Measurements from ENCODE around the gene ANKS1A.
"Not testable (repeated sequence)": the region's sequence is repeated elsewhere in the genome, so short reads cannot be mapped to it uniquely, and the experiment has no call there.

Gene ANKS1A

GRCh38 chr6:34998417-34998816 lies 109.4 kb downstream of the ANKS1A start:
- not testable (repeated sequence) for DNase-seq

DNA sequence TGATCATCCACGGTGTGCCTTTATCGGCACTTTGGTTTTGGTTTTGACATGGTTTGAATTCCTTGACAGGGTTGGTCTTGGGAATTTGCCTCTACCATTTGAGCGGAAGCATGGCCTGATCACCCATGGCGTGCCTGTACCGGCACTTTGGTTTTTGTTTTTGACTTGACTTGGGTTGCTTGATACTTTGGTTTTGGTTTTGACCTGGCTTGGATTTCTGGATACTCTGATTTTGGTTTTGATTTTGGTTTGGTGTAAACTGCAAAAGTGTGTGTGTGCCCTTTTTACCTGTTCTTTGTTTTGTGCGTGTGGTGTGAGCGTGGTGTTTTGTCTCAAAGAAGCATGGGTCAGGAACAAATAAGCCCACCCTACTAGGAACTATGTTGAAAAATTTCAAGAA lies 110.1 kb downstream of the ANKS1A start:
- DNase-seq, result not testable (repeated sequence)

- DNase-seq, result not testable (repeated sequence)
Observed at GRCh38 chr6:34999962-35000361, 110.9 kb downstream of the ANKS1A start.

DNA sequence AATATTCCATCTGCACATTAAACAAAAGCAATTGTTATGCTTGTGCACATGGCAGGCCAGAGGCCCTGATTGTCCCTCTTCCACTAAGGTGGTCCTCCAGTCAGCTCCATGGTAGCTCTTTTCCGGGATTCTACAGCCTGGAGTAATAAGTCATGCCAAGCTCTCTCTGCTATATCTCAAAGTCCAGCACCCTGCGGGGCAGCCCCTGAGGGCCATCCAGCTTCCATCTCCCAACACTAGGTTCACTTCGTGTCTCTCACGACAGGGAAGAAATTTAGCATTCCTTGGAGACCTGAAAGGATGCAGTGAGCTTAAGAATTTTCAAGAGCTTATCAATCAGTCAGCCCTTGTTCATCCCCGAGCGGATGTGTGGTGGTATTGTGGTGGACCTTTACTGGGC lies 112.3 kb downstream of the ANKS1A start:
- DNase-seq, result not testable (repeated sequence)

DNA sequence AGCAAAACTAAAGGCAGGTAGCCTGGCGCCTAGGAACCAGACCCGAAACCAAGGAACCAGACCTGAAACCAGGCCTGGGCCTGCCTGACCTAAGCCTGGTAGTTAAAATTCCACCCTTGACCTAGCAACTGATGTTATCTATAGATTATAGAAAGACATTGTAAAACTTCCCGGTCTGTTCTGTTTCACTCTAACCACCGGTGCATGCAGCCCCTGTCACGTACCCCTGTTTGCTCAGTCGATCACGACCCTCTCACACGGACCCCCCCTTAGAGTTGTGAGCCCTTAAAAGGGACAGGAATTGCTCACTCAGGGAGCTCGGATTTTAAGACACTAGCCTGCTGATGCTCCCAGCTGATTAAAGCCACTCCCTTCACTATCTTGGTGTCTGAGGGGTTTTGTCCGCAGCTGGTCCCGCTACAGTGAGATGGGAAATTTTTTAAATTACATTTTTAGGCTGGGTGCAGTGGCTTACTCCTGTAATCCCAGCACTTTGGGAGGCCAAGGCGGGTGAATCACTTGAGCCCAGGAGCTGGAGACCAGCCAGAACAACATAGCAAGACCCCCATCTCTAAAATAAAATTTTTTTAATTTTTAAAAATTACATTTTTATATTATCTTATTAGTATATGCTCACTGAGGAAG lies 115.0 kb downstream of the ANKS1A start:
- DNase-seq, result not testable (repeated sequence)

DNA sequence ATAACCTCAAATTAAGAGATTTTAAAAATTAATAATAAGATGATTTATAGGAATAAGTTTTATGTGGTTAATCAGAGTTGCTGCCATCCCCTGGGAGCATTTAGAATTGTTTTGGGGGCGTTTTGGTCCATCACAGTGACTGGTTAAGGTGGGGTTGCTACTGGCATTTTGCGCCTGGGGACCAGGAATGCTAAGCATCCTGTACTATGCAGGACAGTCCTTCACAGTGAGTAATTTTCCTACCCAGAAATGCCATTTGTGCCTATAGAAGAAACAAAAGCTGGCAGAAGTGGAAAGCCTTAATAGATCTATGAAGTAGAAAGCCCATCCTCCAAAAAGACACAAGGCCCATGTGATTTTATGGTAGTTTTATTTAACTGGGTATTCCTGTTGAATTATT lies 118.0 kb downstream of the ANKS1A start:
- no peak for DNase-seq

GRCh38 chr6:35008858-35009257 lies 119.8 kb downstream of the ANKS1A start:
- DNase-seq, result no peak

- DNase-seq, result no peak
Observed at GRCh38 chr6:35011096-35012041, 122.3 kb downstream of the ANKS1A start.

DNA sequence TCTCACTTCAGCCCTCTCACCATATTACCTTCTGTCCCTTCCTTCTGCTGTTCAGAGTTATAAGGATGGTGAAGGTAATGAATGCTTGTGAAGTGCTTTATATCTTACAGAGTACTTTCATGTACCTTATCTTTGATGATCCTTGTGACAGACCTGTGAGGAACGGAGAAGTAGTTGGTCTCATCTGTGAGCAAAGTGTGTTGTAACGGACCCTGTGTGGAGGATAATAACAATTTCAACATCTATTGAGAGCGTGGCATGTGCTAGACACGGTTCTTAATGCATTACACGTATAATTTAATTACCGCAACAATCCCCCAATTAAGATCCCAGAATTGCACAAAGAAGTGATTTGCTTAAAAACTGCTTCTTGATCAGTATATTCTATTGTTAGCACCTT lies 124.6 kb downstream of the ANKS1A start:
- DNase-seq, result no peak

DNA sequence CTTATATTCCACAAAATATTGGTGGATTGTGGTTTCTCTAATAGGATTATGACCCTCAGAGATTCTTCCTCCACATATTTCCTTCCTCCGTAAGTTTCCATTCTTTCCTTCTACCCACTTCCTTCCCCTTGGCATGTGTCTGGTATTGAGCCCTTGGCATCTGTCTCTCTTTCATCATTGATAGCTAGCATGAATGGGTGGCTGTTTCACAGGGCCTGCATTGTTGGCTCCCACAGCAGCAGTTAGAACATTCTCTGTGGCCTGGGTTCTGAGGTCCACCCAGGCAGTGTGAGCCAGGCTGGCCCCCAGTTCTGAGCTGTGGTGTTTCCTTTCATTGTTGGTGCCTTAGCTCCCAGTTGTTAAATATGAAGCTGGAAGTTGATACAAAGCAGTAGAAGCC lies 125.3 kb downstream of the ANKS1A start:
- DNase-seq, result no peak

GRCh38 chr6:35014786-35015185 lies 125.7 kb downstream of the ANKS1A start:
- peak; percentile 87 for DNase-seq

DNA sequence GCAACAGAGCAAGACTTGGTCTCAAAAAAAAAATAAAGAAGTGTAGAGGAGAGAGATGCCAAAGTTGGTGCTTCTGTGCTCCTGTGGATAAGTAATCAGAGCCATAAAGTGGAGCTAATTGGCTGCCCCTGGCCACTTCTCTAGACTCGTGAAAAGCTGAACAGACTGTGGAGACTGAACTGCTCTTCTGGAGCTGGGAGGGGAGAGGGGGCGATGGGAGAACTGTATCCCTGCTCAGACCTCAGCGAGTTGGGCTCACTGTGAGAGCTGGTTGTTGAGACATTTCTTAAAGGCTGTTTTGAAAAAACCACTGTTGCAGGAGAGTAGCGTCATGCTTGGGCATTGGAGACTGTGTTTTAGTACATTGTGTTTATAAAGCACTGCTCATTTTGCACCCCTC lies 126.4 kb downstream of the ANKS1A start:
- no peak for DNase-seq

- DNase-seq, result peak; percentile 11
Observed at GRCh38 chr6:35015996-35016395, 126.9 kb downstream of the ANKS1A start.

DNA sequence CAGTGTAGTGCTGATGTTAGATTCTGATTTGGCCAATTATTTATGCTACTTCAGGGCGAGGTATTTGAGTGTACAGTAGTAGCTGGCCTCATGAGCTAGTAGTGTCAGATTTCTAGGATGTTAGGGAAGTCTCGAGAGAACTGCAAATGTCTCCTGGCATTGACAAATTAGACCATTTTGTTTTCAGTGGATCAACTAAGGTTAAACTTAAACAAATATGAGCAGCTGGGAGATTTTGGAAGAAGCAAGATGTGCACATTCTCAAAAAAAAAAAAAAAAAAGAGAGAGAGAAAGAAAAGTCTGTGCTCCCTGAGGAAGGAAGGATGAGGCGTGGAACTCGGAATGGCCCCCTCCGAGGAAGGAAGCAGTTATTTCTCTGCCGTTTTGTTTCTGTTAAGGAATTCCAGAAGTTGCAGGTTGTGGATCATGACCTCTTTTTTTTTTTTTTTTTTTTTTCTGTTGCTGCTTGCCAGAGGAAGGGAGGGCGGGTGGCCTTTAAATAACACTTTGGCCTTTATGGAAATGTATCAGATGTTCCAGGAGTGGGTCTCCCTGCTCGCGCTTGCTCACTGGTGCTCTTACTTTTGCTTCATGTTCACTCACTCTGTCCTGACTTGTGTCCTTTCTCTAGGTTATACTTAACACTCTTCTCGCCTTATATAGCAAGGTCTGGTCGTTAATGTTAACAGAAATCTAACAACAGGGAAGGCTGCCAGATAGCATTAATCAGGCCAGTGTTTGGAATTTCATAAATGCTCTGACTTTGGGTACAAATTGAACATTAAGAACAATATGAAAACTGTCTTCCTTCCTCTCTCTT lies 127.7 kb downstream of the ANKS1A start:
- peak; percentile 78 for DNase-seq

GRCh38 chr6:35017411-35018181 lies 128.5 kb downstream of the ANKS1A start:
- peak; percentile 14 for DNase-seq

DNA sequence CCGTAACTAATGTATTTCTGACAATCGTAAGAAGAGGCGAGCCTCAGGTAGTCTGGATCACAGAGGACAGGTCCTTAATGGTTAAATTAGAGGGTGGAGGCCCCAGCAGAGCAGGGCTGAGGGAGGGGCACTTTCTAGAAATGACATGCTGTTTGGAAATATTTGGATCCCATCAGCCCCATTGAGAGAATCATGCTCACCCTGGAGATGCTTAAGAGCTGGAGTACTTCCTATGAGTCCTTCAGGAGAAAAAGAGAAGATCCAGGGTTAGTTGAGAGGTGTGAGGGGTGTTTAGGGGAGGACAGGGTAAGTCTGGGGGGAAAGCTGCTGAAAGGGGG lies 129.1 kb downstream of the ANKS1A start:
- no peak for DNase-seq

- no peak for DNase-seq
Observed at GRCh38 chr6:35018746-35019145, 129.7 kb downstream of the ANKS1A start.

GRCh38 chr6:35019171-35019570 lies 130.1 kb downstream of the ANKS1A start:
- DNase-seq, result no peak

- no peak for DNase-seq
Observed at GRCh38 chr6:35019831-35020230, 130.8 kb downstream of the ANKS1A start.

DNA sequence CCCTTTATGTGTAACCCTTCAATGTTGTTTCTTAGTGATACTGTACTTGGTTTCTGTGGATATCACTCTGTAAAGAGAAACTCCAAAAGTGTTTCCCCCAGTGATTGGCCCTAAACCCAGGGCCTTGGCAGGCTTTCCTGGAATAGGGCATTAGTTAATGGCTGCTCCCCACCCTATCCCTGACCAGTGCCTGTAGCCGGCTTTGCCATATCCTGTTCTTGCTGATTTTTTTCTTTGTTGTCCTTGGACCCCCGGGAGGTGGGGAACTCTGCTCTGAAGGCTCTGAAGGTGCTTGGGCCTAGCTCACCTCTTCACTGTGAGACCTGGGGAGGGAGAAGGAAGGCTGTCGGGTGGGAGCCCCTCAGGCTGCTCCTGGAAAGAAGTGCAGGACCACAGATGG lies 131.9 kb downstream of the ANKS1A start:
- DNase-seq, result no peak

- DNase-seq, result no peak
Observed at GRCh38 chr6:35023091-35024000, 134.3 kb downstream of the ANKS1A start.

Data from fibroblast of skin of abdomen (primary cell).